GM18507 (cell line): ENCODE results near the gene GRPR.
"Not testable (repeated sequence)": the region's sequence is repeated elsewhere in the genome, so short reads cannot be mapped to it uniquely, and the experiment has no call there.

Experiments
- DNase-seq: peaks from one replicate; pipeline ENCODE4 v3.0.0; 2011; ENCODE audit warnings: low read depth; ENCODE audit not compliant: insufficient read length; ENCODE audit errors: extremely low spot score
- FAIRE-seq: peaks from 2 replicates; lab custom pipeline; 2011; peaks lifted over from hg19 to GRCh38; lab: Jason Lieb, UNC

The GRPR gene

DNA sequence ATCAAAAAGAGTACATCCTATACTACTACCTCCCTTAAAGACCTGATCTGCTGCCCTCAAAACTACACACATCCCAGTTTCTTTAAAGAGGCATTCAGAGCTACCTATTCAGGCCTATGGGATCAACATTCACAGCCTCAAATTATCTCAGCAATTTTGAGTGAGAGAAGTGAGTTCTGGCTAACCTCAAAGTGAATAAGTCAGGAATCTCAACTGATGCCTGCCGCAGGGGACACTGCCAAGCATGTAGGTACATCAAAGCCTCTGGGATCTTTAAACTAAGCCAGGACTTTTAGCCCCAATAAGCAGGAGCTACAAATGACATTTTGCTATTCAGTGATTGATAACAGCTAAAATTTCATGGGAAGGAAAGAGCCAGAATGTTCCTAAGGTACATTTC, 11.6 kb downstream of the GRPR start:
- DNase-seq: no peak
- peak; percentile 52 for FAIRE-seq

DNA sequence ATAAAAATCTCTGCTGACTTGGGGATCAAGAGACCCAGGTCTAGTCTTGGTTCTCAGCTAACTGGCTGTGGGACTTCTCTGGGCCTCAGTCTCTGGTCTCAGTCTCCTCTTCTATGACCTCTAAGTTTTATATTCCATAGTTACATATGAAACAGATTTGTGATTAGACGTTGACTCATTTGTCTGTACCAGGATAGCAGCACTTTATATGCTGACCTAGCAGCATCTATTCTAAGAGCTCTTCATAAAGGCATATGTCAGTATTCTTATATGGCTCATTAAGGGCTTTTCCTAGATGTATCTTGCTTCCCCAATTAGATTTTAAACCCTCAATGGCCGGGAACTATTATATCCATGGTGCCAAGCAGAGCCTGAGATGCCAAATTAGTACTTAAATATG, 12.7 kb downstream of the GRPR start:
- FAIRE-seq (no peak), DNase-seq (no peak)

DNA sequence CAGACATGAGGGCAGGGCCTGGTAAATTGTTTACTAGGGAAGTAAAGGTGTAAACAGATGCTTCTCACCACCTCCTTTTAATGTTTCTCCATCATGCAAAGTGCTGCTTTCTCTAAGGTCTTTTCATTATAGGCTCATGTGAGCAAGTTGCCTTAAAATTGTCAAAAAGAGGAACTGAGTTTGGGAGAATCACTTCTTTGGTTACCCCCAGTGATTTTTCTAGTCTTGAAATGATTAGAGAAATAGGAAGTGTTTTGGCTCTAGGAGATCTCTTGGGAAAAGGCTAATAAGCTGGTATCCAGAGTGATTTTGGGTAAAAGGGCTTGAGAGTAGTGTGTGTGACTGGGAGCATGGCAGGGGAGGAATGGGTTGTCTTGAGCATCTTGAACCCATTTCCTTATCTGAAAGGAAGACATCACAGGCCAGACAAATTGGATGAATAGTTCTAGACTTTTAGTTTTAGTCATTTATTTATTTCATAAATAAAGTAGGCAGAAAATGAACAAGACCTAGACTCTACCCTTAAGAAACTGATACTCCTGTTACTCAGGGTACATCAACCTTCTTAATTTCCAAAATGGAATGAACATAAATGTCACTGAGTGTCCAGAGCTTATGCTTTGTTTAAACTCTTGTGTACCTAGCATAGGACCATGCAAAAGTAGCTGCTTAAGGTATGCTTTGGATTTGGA, 14.2 kb downstream of the GRPR start:
- DNase-seq (no peak), FAIRE-seq (peak; percentile 91)

DNA sequence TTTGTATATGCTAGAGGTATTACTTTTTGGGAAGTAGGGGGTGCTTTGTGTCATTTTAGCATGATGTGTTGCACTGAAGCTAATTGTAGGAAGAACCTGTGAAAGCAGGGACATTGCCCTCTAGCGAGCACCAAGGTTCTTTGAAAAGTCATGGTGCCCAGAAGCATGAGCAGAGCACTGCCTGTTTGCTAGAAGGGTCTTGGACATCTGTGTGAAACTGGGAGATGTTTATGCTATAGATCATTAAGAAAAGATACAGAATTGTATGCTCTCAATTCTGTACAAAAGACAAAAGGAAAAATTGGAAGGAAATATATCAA, 14.7 kb downstream of the GRPR start:
- no peak for FAIRE-seq
- DNase-seq: no peak

DNA sequence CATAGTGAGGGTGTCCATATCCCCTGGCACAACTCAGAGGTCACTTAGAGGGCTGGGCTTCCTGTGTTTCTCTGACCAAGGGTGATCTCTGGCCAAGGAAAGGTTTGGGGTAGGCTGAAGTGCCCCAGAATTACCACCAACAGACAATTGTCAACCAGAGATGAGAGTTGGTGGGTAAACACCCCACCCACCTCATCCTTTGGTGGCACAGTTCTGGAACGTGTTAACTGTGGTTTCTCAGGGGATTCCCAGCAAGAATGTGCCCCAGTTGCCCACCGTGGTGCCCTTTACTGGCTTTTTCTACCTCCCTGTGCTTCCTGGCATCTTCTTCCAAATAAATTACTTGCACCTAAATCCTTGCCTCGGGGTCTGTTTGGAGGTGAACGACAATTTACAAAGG, 17.1 kb downstream of the GRPR start:
- FAIRE-seq (no peak), DNase-seq (no peak)

DNA sequence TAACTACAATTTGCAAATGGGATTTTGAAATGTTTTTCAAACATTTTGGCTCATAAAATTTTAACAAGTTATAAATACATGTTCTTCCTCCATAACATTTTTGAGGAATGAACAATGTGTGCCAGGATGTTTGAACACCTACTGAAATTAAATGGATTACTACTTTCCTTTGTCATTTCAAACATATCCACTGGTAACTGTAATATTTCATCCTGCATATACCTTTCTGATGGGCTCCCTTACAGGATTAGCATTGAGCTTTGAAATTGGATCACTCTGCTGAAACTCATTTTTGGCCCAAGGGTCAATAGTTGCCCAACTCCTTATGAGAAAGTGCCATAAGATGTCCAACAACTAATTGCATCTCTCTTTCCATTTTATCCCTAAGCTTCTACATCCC, 17.6 kb downstream of the GRPR start:
- DNase-seq (no peak), FAIRE-seq (no peak)

DNA sequence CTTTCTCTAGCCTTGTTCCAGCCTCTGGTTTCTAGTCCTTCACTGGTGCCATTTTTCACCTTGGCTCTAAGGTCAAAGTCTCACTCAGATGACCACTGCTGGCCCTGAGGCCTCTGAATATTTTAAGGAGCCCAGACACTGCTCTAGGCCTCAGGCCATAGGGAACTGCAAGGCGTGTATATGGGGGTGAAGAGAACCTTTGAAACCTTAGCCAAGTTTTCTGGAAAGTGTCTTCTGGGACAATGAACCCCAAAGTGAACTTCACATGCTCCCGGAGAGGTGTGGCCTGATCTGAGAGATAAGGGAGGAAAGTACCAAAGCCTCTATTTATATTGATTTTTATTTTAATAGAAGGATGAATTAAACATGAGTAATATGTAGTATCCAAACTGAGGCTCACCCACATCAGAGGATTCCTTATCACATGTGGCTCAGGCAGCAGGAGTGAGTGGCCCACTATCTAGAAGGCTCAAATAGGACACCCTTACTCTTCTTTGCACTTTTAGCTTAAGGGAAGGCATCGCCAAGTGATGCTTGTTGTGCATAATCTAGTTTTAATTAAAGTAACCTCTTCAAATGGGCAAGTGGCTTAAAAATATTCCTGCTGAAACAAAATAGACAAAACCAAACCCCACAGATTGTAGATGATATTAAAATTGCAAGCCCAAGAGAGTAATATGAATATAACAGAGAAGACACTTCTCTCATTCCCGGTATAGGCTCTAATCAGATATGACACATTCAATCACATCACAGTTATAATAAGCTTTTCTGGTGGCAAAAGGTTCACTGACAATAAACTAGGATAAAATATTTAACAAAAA, 18.3 kb downstream of the GRPR start:
- peak; percentile 33 for FAIRE-seq
- DNase-seq: no peak

DNA sequence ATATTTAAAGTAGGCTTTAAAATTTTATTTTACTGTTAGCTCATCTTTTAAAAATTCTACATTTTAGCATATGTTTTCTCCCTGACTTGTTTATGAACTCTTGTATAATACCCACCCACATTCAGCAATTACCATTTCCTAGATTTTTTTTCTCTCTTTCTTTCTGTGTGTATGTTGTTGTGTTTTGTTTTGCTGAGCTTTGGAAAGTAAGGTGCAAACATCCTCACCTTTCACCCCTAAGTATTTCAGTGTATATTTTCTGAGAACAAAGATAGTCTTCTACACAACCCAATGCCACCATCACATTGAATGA, 18.8 kb downstream of the GRPR start:
- FAIRE-seq (no peak), DNase-seq (no peak)

DNA sequence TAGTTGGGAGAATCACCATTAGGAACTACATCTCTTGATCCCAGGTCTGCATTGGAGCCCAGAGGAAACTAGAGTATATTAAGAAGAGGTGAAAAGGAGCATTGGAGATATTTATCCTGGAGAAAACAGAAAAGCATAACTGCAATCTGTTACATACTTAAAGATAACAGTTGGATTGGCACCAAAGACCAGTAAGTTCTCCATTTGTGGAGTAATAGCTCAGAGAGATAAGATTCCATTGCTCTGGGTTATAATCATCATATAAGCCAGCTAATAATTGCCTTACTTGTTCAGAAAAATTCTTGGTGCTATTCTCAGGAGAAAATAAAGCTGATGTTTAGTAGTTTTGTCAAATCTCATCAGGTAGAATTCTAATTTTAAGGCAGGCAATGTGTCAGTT, 20.6 kb downstream of the GRPR start:
- no peak for FAIRE-seq
- DNase-seq: no peak

DNA sequence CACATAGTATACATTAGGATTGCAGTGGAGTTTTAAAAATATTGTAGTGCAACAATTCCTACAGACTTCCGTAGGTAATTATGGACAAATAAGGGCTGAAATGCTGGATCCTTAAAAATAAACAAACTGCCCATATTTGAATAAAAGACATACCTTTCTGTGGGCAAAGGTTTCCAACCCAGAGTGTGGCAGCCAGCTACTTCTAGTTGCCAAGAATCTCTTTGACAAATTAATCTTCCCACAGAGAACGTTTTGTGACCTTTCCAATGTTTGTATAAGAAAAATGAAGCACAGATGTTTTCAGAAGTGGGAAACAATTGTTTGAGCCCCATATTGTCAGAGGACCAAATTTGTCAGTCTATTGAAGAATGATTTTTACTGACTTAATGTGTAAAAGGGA, 21.1 kb downstream of the GRPR start:
- FAIRE-seq (no peak), DNase-seq (no peak)

DNA sequence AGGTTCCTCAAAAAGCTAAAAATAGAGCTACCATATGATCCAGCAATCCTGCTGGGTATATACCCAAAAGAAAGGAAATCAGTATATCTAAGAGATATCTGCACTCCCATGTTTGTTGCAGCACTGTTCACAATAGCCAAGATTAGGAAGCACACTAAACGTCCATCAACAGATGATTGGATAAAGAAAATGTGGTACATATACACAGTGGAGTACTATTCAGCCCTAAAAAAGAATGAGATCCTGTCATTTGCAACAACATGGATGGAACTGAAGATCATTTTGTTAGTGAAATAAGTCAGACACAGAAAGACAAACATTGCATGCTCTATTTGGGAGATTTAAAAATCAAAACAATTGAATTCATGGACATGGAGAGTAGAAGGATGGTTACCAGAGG, 21.7 kb downstream of the GRPR start:
- DNase-seq, FAIRE-seq: not testable (repeated sequence)

DNA sequence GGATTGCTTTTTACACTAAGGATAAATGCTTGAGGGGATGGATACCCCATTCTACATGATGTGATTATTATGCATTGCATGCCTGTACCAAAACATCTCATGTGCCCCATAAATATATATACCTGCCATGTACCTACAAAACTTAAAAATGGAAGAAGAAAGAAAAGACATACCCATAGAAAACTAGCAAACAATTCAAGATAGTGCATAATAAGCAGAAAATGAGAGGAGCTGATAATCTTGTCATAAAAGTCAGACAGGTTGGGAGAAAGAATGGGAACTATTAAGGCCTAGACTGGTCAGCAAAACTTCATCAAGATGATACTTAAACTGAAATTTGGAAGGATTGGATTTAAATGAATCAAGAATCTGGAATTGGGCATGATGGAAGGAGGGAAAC, 22.3 kb downstream of the GRPR start:
- DNase-seq: no peak
- FAIRE-seq: no peak

DNA sequence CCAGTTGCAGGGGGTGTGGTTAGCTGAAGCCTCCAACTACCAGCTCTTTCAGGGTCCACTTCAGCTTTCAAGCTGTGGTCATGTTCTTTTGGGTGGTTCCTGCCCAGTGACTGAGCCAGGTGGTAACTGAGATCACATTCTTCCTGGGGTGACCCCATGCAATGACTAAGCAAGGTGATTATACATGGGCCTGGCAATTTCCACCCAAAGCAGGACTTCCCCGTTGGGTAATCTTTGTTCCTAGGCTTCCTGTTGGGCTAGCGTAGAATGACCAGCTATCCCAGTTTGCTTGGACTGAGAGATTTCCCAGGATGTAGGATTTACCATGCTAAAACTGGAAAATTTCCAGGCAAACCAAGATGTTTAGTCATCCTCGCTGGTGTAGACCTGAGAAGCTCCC, 25.5 kb downstream of the GRPR start:
- DNase-seq (no peak), FAIRE-seq (no peak)

DNA sequence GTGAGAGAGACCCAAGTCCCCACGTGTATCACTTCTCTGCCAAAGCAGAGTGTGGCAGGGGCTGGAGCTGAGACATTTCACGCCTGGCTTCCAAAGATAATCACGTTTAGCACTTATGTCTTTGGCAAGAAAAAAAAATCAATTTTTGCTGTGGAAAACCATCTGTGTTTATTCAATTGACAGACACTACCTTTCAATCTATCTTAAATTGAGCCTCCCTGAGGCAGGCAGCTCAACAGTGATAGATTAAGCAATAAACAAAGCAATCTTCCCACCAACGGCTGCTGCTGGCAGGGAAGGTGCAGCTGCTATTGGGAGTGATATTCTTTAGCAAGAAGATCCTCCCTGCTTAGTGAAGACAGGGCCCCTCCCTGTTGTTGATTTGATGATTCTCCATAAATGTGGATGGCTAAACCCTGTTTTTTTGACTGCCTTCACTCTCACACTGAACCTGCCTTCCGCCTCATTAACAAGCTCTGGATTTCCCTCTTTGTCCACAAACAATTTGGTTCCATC, 32.3 kb downstream of the GRPR start:
- FAIRE-seq: no peak

DNA sequence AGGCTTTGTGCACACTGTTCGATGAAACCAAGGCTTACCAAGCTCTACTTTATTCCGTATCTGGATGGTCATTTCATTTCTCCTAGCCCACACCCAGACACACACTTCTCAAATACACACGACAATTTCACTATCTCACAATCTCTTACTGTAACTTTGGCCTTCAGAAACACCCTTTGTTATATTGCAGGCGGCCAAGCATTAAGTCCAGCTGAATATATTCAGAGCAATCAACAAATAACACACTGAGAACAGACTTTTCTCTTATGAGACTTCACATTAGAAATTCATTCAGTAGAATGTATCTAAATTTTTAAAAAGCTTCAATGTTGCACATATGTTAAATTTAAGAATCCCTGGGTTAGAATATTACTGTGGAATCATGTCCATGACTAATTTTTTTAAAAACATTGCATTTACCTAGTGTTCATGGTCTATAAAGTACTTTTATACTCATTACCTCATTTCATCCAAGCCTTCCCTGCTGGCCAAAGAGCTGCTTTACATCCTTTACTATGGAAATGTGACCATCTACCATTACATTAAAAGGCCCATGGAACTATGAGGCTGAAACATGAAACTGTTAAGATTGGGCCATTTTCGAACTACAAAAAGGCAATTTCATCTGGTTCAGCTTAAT, 33.4 kb downstream of the GRPR start:
- FAIRE-seq (no peak), DNase-seq (no peak)

More for the DNA sequence above, 32.3 kb downstream of the GRPR start:
- no peak for DNase-seq

DNA sequence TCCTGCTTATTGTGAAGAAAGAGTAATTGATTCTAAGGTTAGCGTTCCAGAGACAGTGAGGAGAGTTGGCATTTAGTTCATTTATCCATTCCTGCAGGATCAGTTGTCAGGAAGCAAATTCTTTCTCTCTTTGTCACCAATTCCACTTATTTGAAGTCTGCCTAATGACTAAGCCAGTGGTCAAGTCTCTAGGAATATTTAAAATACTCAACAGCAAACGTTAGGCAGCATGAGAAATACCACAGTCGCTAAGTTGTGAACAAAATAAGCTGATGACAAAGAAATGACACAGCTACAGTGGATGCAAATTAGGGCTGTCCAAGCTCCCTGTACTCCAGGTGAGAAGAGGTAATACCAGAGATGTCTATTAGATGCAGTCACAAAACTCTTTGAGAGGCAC, 37.4 kb downstream of the GRPR start:
- DNase-seq: no peak
- FAIRE-seq: no peak

DNA sequence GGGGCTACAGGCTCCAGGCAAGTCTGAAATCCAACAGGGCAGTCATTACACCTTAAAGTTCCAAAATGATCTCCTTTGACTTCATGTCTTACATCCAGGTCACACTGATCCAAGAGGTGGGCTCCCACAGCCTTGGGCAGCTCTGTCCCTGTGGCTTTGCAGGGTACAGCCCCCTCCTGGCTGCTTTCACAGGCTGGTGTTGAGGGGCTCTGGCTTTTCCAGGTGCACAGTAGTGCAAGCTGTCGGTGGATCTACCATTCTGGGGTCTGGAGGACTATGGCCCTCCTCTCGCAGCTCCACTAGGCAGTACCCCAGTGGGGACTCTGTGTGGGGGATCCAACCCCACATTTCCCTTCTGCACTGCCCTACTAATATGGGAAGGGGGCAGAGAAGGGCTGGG, 37.8 kb downstream of the GRPR start:
- FAIRE-seq, DNase-seq: not testable (repeated sequence)

DNA sequence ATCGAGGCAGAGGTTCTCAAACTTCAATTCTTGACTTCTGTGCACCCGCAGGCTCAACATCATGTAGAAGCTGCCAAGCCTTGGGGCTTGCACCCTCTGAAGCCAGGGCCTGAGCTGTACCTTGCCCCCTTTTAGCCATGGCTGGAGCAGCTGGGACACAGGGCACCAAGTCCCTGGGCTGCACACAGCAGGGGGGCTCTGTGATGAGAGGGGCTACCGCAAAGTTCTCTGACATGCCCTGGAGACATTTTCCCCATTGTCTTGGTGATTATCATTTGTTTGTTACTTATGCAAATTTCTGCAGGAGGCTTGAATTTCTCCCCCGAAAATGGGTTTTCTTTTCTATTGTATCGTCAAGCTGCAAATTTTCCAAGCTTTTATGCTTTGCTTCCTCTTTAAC, 39.0 kb downstream of the GRPR start:
- FAIRE-seq (no peak), DNase-seq (no peak)

DNA sequence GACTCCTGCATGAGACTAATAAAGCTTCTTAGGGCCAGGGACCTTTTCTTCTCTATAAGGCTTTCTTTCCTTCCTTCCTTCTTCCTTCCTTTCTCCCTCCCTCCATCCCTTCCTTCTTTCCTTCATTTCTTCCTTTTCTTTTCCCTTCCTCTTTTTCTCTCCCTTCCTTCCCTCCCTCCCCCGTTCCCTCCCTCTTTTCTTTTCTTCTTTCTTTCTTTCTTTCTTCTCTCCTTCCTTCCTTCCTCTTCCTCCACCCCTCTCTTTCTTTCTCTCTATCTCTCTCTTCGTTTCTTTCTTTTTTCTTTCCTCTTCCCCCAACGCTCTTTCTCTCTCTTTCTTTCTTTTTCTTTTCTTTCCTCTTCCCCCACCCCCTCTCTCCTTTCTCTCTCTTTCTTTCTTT, 41.4 kb downstream of the GRPR start:
- FAIRE-seq (no peak), DNase-seq (no peak)

DNA sequence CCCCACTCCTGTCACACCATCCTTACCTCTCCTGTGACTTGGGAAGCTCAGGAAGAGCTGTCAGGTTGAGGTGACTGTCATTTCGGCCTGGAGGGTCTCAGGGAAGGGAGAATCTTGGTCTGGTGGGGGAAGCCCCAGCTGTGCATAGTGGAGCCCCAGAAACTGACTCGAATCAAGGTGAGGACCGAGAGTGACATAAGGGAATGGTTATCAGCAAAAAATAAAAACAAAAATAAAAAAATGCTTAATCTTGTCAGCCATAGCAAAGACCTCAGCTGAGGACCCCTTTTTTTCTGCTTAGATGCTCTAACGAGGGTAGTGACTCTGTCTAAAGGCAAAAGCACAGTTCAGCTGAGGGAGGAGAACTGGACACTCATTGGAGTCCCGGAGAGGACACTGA, 43.8 kb downstream of the GRPR start, which contains the start of gene MAGEB17:
TSS of gene MAGEB17 (plus strand) at position 301 of the 400 bp plus-strand sequence. CDS start 2,902 bp downstream, outside the sequence.
- no peak for FAIRE-seq
- no peak for DNase-seq

DNA sequence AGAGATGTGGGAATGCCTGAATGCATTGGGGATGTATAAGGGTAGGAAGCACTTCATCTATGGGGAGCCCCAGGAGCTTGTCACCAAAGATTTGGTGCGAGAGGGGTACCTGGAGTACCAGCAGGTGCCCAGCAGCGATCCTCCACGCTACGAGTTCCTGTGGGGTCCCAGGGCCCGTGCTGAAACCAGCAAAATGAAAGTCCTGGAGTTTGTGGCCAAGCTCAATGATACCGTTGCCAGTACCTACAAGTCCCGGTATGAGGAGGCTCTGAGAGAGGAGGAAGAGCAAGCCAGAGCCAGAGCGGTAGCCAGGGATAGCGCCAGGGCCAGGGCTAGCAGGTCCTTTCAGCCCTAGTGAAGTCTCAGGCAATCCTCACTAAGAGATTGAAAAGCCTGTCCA, 47.7 kb downstream of the GRPR start:
- no peak for DNase-seq
- no peak for FAIRE-seq
